ENCODE results near the gene CD70. TPM values are rescaled to one million over a fixed set of nuclear protein-coding genes. Genes with fewer than 3 reads are reported as not detected.
A peak's percentile ranks its signal among the peaks of the same experiment; 100 is the strongest.
"Not testable (repeated sequence)": the region's sequence is repeated elsewhere in the genome, so short reads cannot be mapped to it uniquely, and the experiment has no call there.

Gene CD70
- total and polyA plus RNA-seq, 12 donors, result 0.49 TPM; not detected in 11

DNA sequence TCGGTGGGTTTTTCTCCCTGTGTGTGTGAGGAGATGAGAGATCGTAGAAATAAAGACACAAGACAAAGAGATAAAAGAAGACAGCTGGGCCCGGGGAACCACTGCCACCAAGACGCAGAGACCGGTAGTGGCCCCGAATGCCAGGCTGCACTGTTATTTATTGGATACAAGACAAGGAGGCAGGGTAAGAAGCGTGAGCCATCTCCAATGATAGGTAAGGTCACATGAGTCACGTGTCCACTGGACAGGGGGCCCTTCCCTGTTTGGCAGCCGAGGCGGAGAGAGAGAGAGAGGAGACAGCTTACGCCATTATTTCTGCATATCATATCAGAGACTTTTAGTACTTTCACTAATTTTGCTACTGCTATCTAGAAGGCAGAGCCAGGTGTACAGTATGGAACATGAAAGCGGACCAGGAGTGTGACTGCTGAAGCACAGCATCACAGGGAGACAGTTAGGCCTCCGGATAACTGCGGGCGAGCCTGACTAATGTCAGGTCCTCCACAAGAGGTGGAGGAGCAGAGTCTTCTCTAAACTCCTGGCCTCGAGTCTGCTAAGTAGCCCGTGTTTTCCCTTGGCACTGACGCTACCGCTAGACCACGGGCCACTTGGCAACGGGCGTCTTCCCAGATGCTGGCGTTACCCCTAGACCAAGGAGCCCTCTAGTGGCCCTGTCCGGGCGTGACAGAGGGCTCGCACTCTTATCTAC lies 42.0 kb upstream of the CD70 start:
- TF ChIP-seq CTCF (IDR thresholded peaks at IDR 0.05), result peak in 8 of 9 donors; percentile 28 to 76 (median 67)
- peaks cover 0 to 48% (median 14%) of the 10 kb centered on the region in 7 donors for H3K27me3 ChIP-seq
- ATAC-seq, result peak in 3 of 8 donors; percentile 51 to 79 (median 71)
- WGBS, 2 donors, result 49 to 50% methylated on average over 26 of the region's 26 CpGs
- DNase-seq, result peak; percentile 55 to 76
- not testable (repeated sequence) for H3K4me3 ChIP-seq, H3K27ac ChIP-seq, H3K4me1 ChIP-seq, H3K36me3 ChIP-seq, H3K9me3 ChIP-seq
- intact Hi-C loops (cut with DNase I), result loop anchor here (1.0 to 10.0 kb wide), 11 partner anchors 102 to 234 kb away; partner anchors contain the start of genes SH2D3A (in 2 of the 10), GPR108 (in 1 of the 10) and TRIP10 (in 1 of the 10)

GRCh38 chr19:6632002-6632621 lies 41.2 kb upstream of the CD70 start:
- Histone ChIP-seq H3K9me3 (peaks cover 0 to 8% (median 0%) of the 10 kb centered on the region in 11 donors), H3K4me3 (no peak overlapping the region), H3K27me3 (peaks cover 0 to 51% (median 11%) of the 10 kb centered on the region in 7 donors), H3K36me3 (no peaks in the 10 kb centered on the region), H3K4me1 (peaks cover 0 to 5% (median 0%) of the 10 kb centered on the region in 9 donors), H3K27ac (no peak overlapping the region)
- intact Hi-C loops (cut with DNase I), result loop anchor here (1.0 to 10.0 kb wide), 10 partner anchors 103 to 235 kb away; partner anchors contain the start of genes SH2D3A (in 2 of the 10), GPR108 (in 1 of the 10) and TRIP10 (in 1 of the 10)
- ATAC-seq, result peak in 7 of 8 donors; percentile 37 to 71 (median 65)
- TF ChIP-seq CTCF (IDR thresholded peaks at IDR 0.05), result peak; percentile 81 to 93 (median 87)
- WGBS, 2 donors, result 41 to 43% methylated on average over 12 of the region's 12 CpGs
- DNase-seq, result peak in 1 of 2 donors; percentile 86

DNA sequence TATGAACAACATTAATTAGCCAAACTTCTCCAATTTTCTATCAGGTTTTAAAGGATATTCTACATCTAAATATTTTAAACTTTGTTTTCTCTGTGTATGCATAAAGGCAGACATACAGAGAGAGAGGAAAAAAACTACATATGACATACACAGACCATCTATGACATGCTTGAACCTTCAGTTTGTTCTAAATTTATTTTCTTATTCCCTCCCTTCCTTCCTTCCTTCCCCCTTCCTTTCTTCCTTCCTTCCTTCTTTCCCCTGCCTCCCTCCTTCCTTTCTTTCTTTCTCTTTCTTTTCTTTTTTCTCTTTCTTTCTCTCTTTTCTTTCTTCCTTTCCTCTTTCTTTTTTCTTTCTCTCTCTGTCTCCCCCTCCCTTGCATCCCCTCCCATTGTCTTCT lies 35.8 kb upstream of the CD70 start:
- H3K27me3 ChIP-seq, result peaks cover 0 to 56% (median 16%) of the 10 kb centered on the region in 7 donors
- H3K36me3 ChIP-seq, result no peaks in the 10 kb centered on the region
- TF ChIP-seq CTCF (IDR thresholded peaks at IDR 0.05), result no peak
- no peaks in the 10 kb centered on the region for H3K4me1 ChIP-seq
- H3K27ac ChIP-seq, result no peak overlapping the region
- DNase-seq, result no peak
- H3K4me3 ChIP-seq, result no peak overlapping the region
- intact Hi-C loops (cut with DNase I), result no loop called here
- peaks cover 0 to 21% (median 0%) of the 10 kb centered on the region in 11 donors for H3K9me3 ChIP-seq
- no peak for ATAC-seq

- WGBS, 2 donors, result 65% methylated on average over 2 of the region's 2 CpGs
- Histone ChIP-seq H3K4me3 (no peak overlapping the region), H3K27ac (no peak overlapping the region), H3K4me1 (no peaks in the 10 kb centered on the region), H3K27me3 (peaks cover 0 to 68% (median 16%) of the 10 kb centered on the region in 7 donors), H3K36me3 (no peaks in the 10 kb centered on the region), H3K9me3 (peaks cover 0 to 40% (median 11%) of the 10 kb centered on the region in 11 donors)
- DNase-seq, result no peak
- TF ChIP-seq CTCF (IDR thresholded peaks at IDR 0.05), result no peak
- intact Hi-C loops (cut with DNase I), result no loop called here
- no peak for ATAC-seq
These were observed 26.4 kb upstream of the CD70 start for GRCh38 chr19:6617374-6617773.

Measured in heart right ventricle (tissue), 16 donors.